T-helper 2 cell (primary cell): ENCODE results near the gene ACTG2.
"Not testable (repeated sequence)": the region's sequence is repeated elsewhere in the genome, so short reads cannot be mapped to it uniquely, and the experiment has no call there.

Experiments
- DNase-seq, 5 experiments: peaks; one replicate each; pipeline versions ENCODE4 v3.0.0 to v3.0.0-alpha.2; 2012 to 2022
- total RNA-seq, 2 donors: gene quantifications; one replicate each; lab custom pipeline; 2026; lab: John Stamatoyannopoulos, UW

The ACTG2 gene
- 0 to 0.20 reads per million in 2 donors for total RNA-seq

GRCh38 chr2:73892631-73893329 lies at the start of gene ACTG2:
Gene ACTG2 (plus strand): TSS chr2:73893008. CDS start chr2:73901312, 8,304 bp downstream.
- DNase-seq = no peak

- DNase-seq = no peak
These were observed 48.7 kb upstream of the ACTG2 start for GRCh38 chr2:73844087-73844486.

GRCh38 chr2:73850009-73850408 lies 42.8 kb upstream of the ACTG2 start:
- no peak for DNase-seq

- DNase-seq = peak in 1 of 5 experiments; percentile 28
These were observed 41.5 kb upstream of the ACTG2 start for GRCh38 chr2:73851274-73851673.

GRCh38 chr2:73852020-73852419 lies 40.8 kb upstream of the ACTG2 start:
- DNase-seq = no peak

- DNase-seq = no peak
These were observed 37.3 kb upstream of the ACTG2 start for GRCh38 chr2:73855526-73855925.

GRCh38 chr2:73856214-73856613 lies 36.6 kb upstream of the ACTG2 start:
- DNase-seq = no peak

GRCh38 chr2:73859721-73860586 lies 32.9 kb upstream of the ACTG2 start:
- peak in 2 of 5 experiments; percentile 13 to 72 for DNase-seq

- no peak for DNase-seq
These were observed 29.8 kb upstream of the ACTG2 start for GRCh38 chr2:73862987-73863386.

GRCh38 chr2:73868204-73868978 lies 24.4 kb upstream of the ACTG2 start:
- DNase-seq = no peak

GRCh38 chr2:73870084-73870483 lies 22.7 kb upstream of the ACTG2 start:
- DNase-seq = no peak

- no peak for DNase-seq
These were observed 15.6 kb upstream of the ACTG2 start for GRCh38 chr2:73877071-73877802.

- DNase-seq = not testable (repeated sequence)
These were observed 14.8 kb upstream of the ACTG2 start for GRCh38 chr2:73877984-73878383.

GRCh38 chr2:73885406-73885805 lies 7.4 kb upstream of the ACTG2 start:
- no peak for DNase-seq

- peak in 2 of 5 experiments; percentile 14 to 21 for DNase-seq
These were observed 6.5 kb upstream of the ACTG2 start for GRCh38 chr2:73886357-73886756.

- DNase-seq = not testable (repeated sequence)
These were observed 5.0 kb upstream of the ACTG2 start for GRCh38 chr2:73887596-73888353.

GRCh38 chr2:73888388-73888787 lies 4.4 kb upstream of the ACTG2 start:
- DNase-seq = no peak

GRCh38 chr2:73889206-73889605 lies 3.6 kb upstream of the ACTG2 start:
- no peak for DNase-seq

GRCh38 chr2:73890301-73891092 lies 2.3 kb upstream of the ACTG2 start:
- DNase-seq = no peak

- no peak for DNase-seq
These were observed 1.4 kb upstream of the ACTG2 start for GRCh38 chr2:73891276-73891901.
